SK-N-SH treated with all-trans-retinoic acid at 6 μM for 48 hours (cell line): ENCODE measurements around the gene RHBDL1.

Experiments
- ATAC-seq: fragments of 200-7000 bp; cut with Tn5 transposase; 3 replicates; pipeline ENCODE4 v1.9.1; 2020; ENCODE audit warnings: mild to moderate bottlenecking, moderate library complexity
- ARNTL ChIP-seq: fragments of 450-650 bp; formaldehyde crosslinking; IDR thresholded peaks from 2 replicates; pipeline ENCODE4 v1.5.0; 2020; ENCODE audit warnings: low read depth, mild to moderate bottlenecking, moderate library complexity, borderline replicate concordance
- CSDC2 ChIP-seq: fragments of 250-450 bp; sonication (Bioruptor Pico); IDR thresholded peaks from 2 replicates; pipeline ENCODE4 v1.5.0; 2020; ENCODE audit warnings: mild to moderate bottlenecking, moderate library complexity
- OSR1 ChIP-seq: fragments of 250-450 bp; sonication (Bioruptor Pico); IDR thresholded peaks from 2 replicates; pipeline ENCODE4 v1.8.0; 2022; ENCODE audit warnings: moderate library complexity, mild to moderate bottlenecking, inconsistent platforms
- PATZ1 ChIP-seq: fragments of 250-450 bp; sonication (Bioruptor Pico); IDR thresholded peaks from 2 replicates; pipeline ENCODE4 v1.8.0; 2020; ENCODE audit warnings: mild to moderate bottlenecking, moderate library complexity, borderline replicate concordance
- POU6F1 ChIP-seq: fragments of 250-450 bp; sonication (Bioruptor Pico); IDR thresholded peaks from 2 replicates; pipeline ENCODE4 v1.8.0; 2021; ENCODE audit warnings: low read depth, mild to moderate bottlenecking, moderate library complexity, borderline replicate concordance
- PPARA ChIP-seq: fragments of 250-450 bp; sonication (Bioruptor Pico); IDR thresholded peaks from 2 replicates; pipeline ENCODE4 v1.5.0; 2020; ENCODE audit warnings: mild to moderate bottlenecking, borderline replicate concordance
- RARB ChIP-seq: fragments of 250-450 bp; sonication (Bioruptor Pico); IDR thresholded peaks from 2 replicates; pipeline ENCODE4 v1.8.0; 2021; ENCODE audit warnings: mild to moderate bottlenecking, moderate library complexity
- SNAI2 ChIP-seq: fragments of 250-450 bp; sonication (Bioruptor Pico); IDR thresholded peaks from 2 replicates; pipeline ENCODE4 v1.5.0; 2020; ENCODE audit warnings: mild to moderate bottlenecking, moderate library complexity
- TOX ChIP-seq: fragments of 250-450 bp; sonication (Bioruptor Pico); IDR thresholded peaks from 2 replicates; pipeline ENCODE4 v1.8.0; 2021; ENCODE audit warnings: mild to moderate bottlenecking, moderate library complexity, borderline replicate concordance
- TSHZ2 ChIP-seq: fragments of 250-450 bp; sonication (Bioruptor Pico); IDR thresholded peaks from 2 replicates; pipeline ENCODE4 v1.5.0; 2020; ENCODE audit warnings: mild to moderate bottlenecking, moderate library complexity
- ZC3H10 ChIP-seq: fragments of 250-450 bp; sonication (Bioruptor Pico); IDR thresholded peaks from 2 replicates; pipeline ENCODE4 v1.5.1; 2021; ENCODE audit warnings: mild to moderate bottlenecking, moderate library complexity
- ZFP3 ChIP-seq: fragments of 250-450 bp; sonication (Bioruptor Pico); IDR thresholded peaks from 2 replicates; pipeline ENCODE4 v1.5.0; 2020; ENCODE audit warnings: mild to moderate bottlenecking, moderate library complexity
- ZNF565 ChIP-seq: fragments of 450-650 bp; formaldehyde crosslinking; conservative IDR thresholded peaks from 2 replicates; pipeline ENCODE4 v1.5.0; 2020; ENCODE audit warnings: low read depth, mild to moderate bottlenecking, moderate library complexity
- ZNF70 ChIP-seq: fragments of 450-650 bp; formaldehyde crosslinking; IDR thresholded peaks from 2 replicates; pipeline ENCODE4 v1.5.0; 2020; ENCODE audit warnings: mild to moderate bottlenecking, moderate library complexity
- ZNF8 ChIP-seq: fragments of 450-650 bp; formaldehyde crosslinking; IDR thresholded peaks from 2 replicates; pipeline ENCODE4 v1.5.0; 2020; ENCODE audit warnings: mild to moderate bottlenecking, moderate library complexity
- TF ChIP-seq, protein P1 (sequence below): fragments of 250-450 bp; sonication (Bioruptor Pico); IDR thresholded peaks from 2 replicates; pipeline ENCODE4 v1.5.1; 2021; ENCODE audit warnings: mild to moderate bottlenecking, moderate library complexity

RHBDL1 gene

DNA sequence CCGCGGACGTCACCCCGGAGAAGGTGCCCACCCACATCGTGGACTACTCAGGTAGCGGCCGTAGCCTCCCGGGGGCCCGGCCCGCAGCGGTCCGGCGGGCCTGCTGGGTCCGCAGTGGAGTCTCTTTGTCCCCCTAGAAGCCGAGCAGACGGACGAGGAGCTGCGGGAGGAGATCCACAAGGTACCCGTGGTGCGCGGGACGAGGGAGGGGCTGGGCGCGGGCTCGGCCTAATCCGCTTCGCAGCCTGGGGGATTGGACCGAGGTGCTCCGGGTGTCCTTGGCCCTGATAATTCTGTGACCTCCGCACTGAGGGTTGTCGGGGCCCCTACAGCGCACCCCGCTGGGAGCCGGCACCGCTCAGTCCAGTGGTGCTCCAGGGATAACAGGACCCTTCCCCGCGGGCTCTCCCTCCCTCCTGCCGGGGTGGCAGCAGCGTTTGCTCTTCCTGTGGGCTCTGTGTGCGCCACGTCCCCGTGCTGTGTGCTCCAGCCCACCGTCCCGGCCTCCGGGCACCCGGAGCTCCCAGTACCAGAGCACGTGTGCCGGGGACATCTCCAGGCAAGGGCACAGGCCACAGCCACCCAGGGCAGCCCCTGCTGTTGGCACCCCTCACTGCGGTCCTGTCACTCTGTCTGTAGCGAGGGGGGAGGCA is 6.8 kb upstream of the RHBDL1 start (continued):
- TF ChIP-seq TSHZ2 (CRISPR knock-in tag) (no peak), SNAI2 (CRISPR knock-in tag) (no peak)

DNA sequence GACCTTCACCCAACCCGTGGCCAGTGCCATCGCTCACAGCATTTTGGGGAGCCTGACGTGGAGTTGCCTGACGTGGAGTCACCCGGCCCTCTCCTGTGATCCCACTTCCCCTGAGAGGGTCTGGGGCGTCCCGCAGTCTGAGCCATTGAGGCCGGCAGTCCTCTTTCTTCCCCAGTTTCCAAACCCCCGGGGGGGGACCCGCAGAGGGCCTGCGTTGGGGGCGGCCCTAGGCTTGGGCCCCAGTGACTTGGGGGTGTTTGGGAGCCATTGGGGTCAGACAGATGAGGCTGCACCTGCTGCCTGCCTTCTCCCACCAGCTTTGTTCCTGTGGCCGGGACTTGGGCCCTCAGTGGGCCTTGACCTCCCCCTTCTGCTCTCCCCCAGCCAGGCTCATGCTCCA is 5.8 kb upstream of the RHBDL1 start:
- TF ChIP-seq PATZ1 (CRISPR knock-in tag) (no peak), TOX (CRISPR knock-in tag) (no peak), ZFP3 (CRISPR knock-in tag) (no peak), SNAI2 (CRISPR knock-in tag) (no peak)
- ATAC-seq, result no peak

- ATAC-seq, result no peak
- TF ChIP-seq CSDC2 (CRISPR knock-in tag) (no peak), ZNF70 (CRISPR knock-in tag) (no peak), POU6F1 (CRISPR knock-in tag) (no peak), ZC3H10 (CRISPR knock-in tag) (no peak), ARNTL (CRISPR knock-in tag) (no peak), ZNF565 (CRISPR knock-in tag) (no peak)
Measured at GRCh38 chr16:670485-671352, 4.8 kb upstream of the RHBDL1 start.

- ATAC-seq, result no peak
- TF ChIP-seq OSR1 (CRISPR knock-in tag) (no peak), TOX (CRISPR knock-in tag) (no peak), ZNF8 (no peak), ZNF70 (CRISPR knock-in tag) (no peak), RARB (CRISPR knock-in tag) (no peak), ZC3H10 (CRISPR knock-in tag) (no peak), ARNTL (CRISPR knock-in tag) (no peak), PATZ1 (CRISPR knock-in tag) (no peak), PPARA (CRISPR knock-in tag) (no peak), TSHZ2 (CRISPR knock-in tag) (no peak), ZNF565 (CRISPR knock-in tag) (no peak)
- TF ChIP-seq, protein P1, sequence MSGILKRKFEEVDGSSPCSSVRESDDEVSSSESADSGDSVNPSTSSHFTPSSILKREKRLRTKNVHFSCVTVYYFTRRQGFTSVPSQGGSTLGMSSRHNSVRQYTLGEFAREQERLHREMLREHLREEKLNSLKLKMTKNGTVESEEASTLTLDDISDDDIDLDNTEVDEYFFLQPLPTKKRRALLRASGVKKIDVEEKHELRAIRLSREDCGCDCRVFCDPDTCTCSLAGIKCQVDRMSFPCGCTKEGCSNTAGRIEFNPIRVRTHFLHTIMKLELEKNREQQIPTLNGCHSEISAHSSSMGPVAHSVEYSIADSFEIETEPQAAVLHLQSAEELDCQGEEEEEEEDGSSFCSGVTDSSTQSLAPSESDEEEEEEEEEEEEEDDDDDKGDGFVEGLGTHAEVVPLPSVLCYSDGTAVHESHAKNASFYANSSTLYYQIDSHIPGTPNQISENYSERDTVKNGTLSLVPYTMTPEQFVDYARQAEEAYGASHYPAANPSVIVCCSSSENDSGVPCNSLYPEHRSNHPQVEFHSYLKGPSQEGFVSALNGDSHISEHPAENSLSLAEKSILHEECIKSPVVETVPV (CRISPR knock-in tag), result no peak
Measured at GRCh38 chr16:671353-672131, 3.9 kb upstream of the RHBDL1 start.
